ENCODE data around the gene TMEM213. TPM values are rescaled to one million over a fixed set of nuclear protein-coding genes. Genes with fewer than 3 reads are reported as not detected.

Gene TMEM213
- total RNA-seq, 1 donor from 2014 or later = not detected

DNA sequence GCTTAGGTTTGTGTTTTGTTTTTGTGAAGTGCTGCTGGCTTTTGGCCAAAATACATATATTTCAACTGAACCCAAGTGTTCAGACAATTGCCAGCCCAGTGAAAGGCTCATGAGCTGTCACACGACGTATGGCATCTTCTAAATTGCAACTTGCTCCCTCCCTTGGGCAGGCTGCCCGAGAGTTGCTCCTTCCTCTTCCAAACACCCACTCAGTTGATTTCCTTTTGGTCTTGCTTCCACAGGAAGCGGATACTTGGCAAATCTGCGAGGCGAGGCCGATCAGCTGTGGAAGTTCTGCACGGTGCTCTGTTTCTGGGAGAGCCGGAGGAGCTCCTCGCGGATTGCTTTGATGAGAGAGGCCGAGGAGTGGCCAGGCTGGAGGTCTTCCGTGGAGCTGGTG, 39.8 kb downstream of the TMEM213 start:
- intact Hi-C loops (cut with micrococcal nuclease) = no loop called here

DNA sequence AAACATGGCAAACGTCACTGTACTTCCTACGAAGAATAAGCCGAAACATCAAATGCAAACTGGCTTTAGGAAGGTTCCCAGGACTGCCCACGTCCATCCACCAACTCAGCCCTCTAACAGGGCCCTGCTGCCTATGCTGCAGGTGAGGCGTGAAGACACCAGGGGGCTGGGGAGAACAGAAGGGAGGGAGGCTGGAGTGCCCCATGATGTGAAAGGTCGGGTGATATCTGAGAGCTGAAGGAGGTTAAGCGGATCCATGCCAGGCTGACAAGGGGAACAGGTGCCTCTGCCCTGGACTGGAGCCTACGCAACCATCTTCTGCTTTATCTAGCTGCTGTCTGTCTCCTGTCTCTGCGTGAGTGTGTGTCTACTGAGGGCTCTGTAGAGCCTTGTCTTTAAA, 40.4 kb downstream of the TMEM213 start:
- intact Hi-C loops (cut with micrococcal nuclease) = no loop called here

DNA sequence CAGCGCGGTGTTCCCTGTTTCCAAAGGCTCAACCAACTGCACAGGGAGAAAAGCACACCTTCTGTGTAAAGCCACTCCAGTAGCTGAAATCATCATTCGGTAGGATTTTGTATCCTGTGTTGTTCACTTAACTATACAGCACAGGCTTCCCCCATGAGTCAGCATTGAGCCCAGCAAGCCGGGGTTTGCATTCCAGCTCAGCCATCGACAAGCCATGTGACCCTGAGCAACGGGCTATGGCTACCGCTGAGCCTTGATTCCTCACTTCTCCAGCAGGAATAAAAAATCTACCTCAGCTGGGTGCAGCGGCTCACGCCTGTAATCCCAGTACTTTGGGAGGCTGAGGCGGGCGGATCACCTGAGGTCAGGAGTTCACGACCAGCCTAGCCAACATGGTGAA, 44.3 kb downstream of the TMEM213 start:
- intact Hi-C loops (cut with micrococcal nuclease) = no loop called here

DNA sequence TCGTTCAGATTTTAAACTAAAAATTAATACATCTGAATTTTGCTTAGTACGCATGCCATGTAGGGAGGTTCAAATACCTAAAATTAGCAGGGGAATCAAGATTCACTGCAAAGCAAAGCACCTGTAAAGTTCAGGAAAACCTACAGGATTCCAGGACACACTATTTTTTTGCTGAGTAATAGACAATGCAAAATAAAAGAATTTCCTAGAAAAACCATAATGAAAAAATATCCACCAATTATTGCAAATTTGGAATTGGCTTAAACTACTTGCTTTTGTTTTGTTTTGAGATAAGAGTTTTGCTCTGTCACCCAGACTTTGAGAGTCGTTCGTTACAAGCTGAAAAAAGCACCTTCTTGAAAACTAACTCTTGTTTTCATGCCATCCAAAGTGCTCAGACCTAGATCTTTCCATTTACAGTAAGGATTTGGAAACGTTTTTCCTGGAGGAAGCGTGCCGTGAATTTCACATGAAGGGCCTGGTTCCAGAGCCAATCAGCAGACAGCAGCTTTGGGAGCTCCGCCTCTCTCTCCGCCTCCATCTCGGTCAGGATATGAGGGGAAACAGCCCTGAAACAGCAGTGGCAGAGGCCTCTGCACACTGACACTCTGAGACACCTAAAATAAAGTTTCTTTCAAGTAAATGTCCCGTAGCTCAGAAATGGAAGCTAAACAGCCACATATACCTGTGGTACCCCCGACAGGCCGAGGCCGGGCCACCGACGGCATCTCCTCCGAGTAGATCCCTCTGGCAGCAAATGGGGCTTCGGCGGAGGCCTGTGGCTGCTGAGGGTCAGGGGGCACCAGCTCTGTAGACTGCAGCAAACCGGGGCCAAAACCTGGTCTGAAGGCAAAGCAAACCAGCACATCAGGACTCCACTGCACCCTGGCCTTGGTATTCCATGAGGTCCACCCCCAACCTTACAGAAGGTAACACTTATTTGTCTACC, 46.1 kb downstream of the TMEM213 start:
- intact Hi-C loops (cut with micrococcal nuclease) = no loop called here

DNA sequence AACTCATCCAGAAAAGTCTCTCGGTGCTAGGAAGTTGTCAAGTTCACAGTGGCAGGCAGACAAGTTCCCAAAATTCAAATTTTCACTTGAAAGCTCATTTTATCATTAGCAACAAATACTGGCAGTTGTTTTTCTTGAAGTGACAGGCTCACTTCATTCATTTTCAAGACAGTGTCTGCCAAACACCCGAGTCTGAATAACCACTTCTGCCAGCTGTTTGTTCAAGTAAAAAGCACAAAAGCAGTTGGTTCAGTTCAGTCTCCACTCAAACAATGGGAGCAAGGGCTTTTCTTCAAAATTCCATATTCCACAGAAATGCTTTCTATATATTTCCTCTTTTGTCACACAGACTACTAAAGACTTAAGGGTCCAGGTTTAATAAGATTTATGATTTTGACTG, 47.9 kb downstream of the TMEM213 start:
- intact Hi-C loops (cut with micrococcal nuclease) = no loop called here

DNA sequence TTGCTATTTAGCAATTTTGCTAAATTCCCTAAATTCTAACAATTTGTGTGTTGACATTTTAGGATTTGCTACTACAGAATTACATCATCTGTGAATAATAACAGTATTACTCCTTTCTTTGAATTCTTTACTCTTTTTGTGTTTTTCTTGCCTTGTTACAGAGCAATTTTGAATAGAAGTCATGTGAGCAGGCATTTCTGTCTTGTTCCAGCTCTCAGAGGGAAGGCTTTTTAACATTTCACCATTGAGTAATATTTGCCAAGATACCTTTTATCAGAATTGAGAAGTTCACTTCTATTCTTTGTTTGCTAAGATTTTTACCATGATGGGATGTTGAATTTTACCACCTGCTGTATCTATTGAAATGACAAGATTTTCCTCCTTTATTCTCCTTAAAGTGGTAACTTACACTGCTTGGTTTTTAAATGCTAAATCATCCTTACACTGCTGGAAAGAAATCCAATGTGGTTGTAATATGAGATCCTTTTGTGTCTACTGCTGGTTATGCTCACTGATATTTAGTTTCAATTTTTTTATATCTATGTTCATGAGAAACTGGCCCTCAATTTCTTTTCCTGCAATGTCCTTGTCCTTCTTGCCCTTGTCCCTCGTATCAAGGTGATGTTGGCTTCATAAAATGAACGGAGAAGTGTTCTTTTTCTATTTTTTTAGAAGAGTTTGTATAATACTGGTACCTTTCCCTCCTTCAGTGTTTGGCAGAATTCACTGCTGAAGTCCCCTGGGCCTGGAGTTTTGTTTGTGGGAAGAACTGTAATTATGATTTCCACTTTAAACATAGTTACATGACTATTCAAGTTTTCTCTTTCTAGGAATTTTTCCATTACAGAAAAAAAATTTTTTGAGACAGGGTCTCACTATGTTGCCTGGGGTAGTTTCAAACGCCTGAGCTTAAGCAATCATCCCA, 50.5 kb downstream of the TMEM213 start:
- intact Hi-C loops (cut with micrococcal nuclease) = no loop called here

DNA sequence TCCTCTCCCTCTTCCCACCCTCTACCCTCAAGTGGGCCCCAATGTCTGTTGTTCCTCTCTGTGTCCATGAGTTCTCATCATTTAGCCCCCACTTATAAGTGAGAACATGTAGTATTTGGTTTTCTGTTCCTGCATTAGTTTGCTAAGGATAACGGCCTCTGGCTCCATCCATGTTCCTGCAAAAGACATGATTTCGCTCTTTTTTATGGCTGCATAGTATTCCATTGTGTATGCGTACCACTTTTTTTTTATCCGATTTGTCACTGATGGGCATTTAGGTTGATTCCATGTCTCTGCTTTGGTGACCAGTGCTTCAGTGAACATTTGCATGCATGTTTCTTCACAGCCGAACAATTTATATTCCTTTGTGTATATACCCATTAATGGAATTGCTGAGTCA, 51.9 kb downstream of the TMEM213 start:
- intact Hi-C loops (cut with micrococcal nuclease) = no loop called here

DNA sequence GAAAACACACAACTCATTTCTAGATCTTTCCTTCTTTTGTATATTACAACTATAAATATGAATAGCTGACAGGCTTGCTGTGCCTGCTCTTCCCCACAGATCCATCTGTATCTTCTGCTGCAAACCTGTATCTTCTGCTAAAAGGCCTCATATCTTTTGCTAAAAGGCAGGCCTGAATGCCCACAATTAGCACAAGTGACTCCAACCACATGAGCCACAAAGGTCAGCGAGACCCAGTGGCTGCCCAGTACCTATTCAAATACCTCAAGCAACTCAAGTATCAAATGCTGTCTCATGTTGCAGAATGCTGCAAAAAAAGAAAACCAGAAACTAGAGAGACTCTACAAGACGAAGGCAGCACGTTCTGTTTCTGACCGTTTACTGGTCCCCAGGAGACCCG, 54.7 kb downstream of the TMEM213 start:
- intact Hi-C loops (cut with micrococcal nuclease) = no loop called here

DNA sequence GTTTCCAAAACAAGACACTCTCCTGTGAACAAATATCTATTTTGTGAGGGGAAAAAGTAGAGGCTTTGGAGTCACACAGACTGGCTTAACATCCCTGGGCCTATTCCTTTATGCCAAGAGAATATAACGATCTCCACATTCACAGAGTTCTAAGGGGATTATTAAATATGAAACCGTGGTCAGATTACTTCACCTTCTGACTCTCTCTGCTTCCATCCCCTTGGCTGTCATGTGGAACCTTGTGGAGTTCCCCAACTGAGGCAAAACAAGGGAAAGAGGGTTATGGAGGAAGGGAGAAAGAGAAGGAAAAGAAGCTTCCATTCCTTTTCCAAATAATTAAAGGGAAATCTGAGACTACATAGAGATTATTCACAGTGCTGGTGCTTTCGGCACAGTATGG, 55.7 kb downstream of the TMEM213 start:
- intact Hi-C loops (cut with micrococcal nuclease) = no loop called here

DNA sequence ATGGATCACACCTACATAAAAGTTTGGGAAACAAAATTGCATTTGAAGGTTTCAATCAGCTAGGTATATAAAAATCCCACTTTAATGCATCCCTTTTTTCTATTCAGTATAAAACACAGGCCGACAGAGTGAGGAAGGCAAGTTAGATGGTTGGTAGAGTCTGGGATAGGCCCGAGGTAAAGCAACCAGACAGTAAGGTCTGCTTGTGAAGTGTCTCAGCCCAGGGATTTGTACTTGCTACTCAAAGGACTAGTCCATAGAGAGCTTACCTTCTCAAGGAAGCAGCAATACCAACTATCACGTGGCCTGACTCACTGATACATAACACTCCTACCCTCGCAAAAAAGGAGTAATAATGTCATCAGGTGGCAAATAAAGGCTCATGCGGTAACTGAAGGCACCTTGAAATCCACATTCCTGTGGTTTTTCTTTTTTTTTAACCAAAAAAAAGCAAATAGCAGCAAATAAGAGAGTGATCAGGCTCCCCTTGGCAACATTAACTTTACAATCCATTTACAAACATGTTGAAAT, 56.4 kb downstream of the TMEM213 start:
- intact Hi-C loops (cut with micrococcal nuclease) = no loop called here

DNA sequence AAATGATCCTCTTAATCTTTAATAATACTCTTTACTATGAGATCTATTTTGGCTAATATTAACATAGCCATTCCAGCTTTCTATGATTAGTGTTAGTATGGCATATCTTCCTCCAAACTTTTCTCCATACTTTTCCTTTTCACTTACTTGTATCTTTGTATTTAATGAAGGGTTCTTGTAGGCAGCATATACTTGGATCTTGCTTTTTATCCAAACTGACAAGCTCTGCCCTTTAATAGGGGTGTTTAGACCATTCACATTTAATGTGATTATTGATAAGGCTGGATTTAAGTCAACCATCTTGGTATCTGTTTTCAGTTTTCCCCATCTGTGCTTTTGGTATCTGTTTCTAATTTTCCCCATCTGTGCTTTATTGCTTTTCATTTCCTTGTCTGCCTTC, 59.9 kb downstream of the TMEM213 start:
- intact Hi-C loops (cut with micrococcal nuclease) = no loop called here

DNA sequence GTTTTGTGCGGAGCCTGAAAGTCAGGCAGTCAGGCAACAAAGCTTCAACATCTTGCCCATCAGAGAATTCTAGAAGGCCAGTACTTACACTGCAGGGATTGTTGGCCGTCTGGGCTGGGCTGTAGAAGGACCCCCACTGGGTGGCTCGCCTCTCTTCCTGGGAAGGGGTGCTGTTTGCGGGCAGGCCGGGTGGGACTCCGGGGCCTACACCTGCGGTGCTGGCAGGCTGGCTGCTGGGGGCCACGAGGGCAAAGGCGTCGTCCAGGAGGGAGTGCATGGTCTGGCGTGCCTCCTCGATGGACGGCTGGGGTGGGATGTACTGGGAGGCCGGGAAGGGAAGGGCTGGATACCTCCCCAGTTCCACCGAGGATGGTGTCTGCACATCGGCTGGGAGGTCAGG, 63.3 kb downstream of the TMEM213 start:
- intact Hi-C loops (cut with micrococcal nuclease) = loop anchor here (10.0 kb wide), 1 partner anchor 1206 kb away; no protein-coding TSS in a partner anchor

DNA sequence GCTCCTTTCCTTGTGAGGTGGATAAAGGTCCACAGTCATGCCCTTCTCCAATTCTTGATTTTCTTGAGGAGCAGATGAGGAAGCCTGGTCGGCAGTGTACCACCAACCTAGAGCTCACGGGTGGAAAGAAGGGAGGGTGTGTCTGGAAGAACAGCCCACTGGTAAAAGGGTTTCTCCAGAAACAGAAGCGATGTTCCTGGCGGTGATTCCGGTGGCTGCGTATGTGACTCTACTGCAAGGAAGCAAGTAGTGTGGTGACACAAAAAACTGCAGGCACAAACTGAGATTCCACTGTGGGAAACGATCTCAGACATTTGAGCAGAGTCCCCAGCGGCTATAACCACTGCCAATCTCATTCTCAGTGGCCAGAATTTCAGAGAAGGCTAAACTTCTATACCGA, 66.1 kb downstream of the TMEM213 start:
- intact Hi-C loops (cut with micrococcal nuclease) = loop anchor here (10.0 kb wide), 1 partner anchor 1209 kb away; no protein-coding TSS in a partner anchor

DNA sequence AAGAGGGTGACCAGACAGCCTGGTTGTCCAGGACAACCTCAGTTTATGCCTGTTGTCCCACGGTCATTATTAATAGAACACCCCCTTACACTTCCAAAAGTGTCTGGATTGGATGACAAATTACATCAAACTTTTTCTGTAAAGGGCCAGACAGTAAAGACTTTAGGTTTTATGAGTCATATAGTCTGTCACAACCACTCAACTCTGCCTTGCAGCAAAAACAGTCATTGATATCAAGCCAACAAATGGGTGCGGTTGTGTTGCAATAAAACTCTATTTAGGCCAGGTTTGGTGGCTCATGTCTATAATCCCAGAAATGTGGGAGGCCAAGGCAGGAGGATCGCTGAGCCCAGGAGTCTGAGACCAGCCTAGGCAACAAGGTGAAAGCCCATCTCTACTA, 66.9 kb downstream of the TMEM213 start:
- intact Hi-C loops (cut with micrococcal nuclease) = loop anchor here (5.0 to 10.0 kb wide), 2 partner anchors 402 to 1210 kb away; partner anchors contain the start of gene TRIM24

DNA sequence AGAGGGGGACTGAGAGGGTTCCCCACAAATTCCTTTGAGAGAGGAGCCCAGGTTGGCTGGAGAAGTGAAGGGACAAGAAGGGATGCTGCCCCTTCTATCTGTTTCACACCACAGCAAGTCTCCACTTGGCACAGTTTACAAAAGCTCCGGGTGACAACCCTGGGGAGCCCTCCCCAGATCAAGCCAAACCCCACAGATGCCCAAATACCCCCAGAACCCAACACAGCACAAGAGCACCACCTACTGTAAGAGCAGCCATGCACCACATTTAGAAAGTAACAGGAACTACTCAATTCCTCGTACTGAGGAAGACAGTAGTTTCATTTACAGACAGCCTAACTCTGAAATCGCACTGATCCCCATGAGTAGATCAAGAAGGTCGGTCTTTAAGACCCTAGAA, 68.0 kb downstream of the TMEM213 start:
- intact Hi-C loops (cut with micrococcal nuclease) = loop anchor here (1.0 to 10.0 kb wide), 5 partner anchors 128 to 1211 kb away; partner anchors contain the start of gene TRIM24

DNA sequence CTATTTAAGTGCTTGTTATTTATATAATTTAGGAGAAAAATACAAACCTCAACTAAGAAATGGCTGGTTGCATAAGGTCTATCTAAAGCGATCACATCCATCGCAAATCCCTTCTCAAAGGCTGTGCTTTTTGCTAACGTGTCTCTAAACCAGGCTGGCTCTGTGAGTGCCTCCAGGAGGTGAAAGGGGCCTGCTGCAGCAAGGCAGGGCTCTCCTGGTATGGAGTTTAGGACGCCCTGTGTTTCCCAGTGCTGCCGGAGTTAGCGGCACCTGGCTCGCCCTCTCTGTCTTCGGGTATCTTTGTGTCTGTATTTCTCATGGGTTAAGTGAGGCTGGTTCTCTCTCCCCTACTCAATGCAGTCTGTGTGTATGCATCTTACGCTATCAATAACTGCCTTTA, 68.6 kb downstream of the TMEM213 start:
- intact Hi-C loops (cut with micrococcal nuclease) = loop anchor here (1.0 to 10.0 kb wide), 5 partner anchors 128 to 1212 kb away; partner anchors contain the start of gene TRIM24

DNA sequence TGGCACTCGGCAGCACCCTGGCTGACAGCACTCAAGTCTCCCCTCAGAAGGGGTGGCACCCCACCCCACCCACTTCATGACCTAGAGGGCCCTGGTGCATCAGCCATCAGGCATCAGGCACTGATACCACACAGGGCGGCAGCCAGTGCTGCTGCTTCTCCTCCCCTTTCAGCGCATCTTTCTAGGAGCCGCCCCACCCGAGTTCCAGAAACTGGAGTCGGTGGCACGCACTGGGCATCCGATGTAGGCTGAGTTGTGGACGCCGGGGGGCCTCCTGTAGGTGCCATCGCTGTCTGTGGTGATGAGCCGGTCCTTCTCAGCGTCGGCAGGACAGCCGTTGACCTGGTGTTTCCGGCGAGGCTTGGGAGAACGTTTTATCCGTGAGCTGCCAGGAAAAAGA, 70.0 kb downstream of the TMEM213 start:
- intact Hi-C loops (cut with micrococcal nuclease) = loop anchor here (5.0 to 10.0 kb wide), 2 partner anchors 405 to 1213 kb away; partner anchors contain the start of gene TRIM24

DNA sequence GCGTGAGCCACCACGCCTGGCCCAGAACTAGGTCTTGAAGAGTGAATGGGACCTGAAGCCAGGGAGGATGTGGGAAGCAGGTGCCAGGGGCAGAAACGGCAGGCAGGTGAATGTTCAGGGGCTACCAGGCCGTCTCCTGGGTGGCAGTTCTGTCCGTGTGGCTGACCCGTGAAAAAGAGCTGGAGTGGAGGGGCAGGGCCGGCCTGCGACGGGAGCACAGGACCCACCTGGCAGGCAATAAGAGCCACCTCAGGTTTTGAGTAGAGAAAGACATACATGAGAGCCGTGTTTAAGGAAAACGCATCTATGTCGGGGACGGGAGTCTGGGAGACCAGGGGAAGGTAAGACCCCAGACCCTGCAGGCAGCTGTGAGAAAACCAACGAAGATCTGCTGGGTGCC, 70.9 kb downstream of the TMEM213 start:
- intact Hi-C loops (cut with micrococcal nuclease) = loop anchor here (5.0 to 10.0 kb wide), 2 partner anchors 406 to 1214 kb away; partner anchors contain the start of gene TRIM24

DNA sequence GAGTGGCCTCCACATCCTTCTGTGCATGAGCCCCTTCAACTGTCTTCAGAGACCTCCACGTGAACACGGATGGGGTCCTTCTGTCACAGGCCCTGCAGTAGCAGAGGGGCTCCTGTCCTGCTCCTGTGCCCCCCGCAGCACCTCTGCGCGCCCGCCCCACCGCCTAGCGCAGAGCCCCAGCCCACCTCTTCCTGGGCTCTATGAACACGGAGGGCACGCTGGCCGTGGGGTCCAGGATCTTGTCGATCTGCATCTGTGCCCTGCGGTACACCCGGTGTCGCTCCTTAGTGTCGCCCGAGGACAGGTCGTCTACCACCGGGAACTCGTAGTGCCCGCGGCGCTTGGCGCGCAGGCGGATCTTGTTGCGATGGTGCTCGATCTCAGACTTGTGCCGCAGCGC, 71.6 kb downstream of the TMEM213 start:
- intact Hi-C loops (cut with micrococcal nuclease) = loop anchor here (5.0 to 10.0 kb wide), 2 partner anchors 407 to 1215 kb away; partner anchors contain the start of gene TRIM24

DNA sequence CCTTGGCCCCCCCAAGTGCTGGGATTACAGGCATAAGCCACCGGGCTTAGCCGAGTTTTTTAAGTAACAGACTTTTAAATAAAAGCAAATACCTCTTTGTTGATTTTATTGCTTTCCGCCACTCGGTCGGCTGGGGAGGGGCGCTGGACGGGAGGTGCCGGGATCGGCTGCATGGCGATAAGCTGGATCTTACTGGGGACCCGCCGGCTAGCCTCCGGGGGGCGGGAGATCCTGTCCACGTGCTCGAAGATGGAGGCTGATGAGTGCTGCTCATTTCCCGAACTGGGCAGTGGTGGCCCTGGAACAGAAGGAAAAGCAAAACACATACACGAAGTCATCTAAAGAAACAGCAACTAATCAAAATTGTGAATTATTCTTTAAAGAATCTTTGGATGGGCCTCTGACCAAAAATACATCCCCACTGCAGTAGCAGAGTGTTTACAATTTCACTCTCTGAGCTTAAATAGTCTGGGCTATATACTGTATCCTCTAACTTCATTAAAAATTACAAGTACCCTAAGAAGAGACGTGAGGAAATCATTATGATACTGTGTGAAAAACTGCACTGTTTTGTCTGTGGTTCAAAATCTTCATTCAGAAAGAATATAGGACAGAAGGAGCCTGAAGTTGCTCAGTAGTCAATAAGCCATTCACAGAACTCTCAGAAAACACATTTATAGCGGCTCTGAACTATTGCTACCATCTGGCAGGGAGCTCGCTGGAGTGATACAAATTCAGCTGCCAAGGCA, 73.4 kb downstream of the TMEM213 start:
- intact Hi-C loops (cut with micrococcal nuclease) = loop anchor here (10.0 kb wide), 2 partner anchors 246 to 966 kb away; no protein-coding TSS in a partner anchor

DNA sequence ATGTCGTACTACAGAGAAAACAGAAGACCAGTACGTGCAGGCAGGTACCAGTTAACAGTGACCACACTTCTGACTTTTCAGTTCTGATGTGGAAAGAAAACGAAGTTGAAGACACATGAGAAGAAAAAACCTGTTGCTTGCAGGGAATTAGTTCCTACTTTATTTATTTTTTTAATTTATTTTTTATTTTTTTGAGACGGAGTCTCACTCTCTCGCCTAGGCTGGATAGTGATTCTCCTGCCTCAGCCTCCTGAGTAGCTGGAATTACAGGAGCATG, 74.0 kb downstream of the TMEM213 start:
- intact Hi-C loops (cut with micrococcal nuclease) = loop anchor here (10.0 kb wide), 2 partner anchors 247 to 967 kb away; no protein-coding TSS in a partner anchor

All from T-helper 2 cell treated with Interferon-gamma antibody and Interleukin-4, amounts not matched to agents 100 ng/mL and 5 ng/mL, for 36 hours (primary cell).